Chondrocyte (in vitro differentiated cells): ENCODE results near the gene PRR35. TPM values are rescaled to one million over a fixed set of nuclear protein-coding genes. Genes with fewer than 3 reads are reported as not detected.

Experiments
- DNase-seq: peaks from one replicate; pipeline ENCODE4 v3.0.0; 2021; ENCODE audit warnings: mixed read lengths, low spot score
- H3K27ac Mint-ChIP-seq: one replicate; pipeline ENCODE4 v1.8.0; 2021; ENCODE audit warnings: mild to moderate bottlenecking, moderate library complexity, mixed read lengths; ENCODE audit not compliant: unreplicated experiment
- H3K27me3 Mint-ChIP-seq: 2 replicates; pipeline ENCODE4 v1.8.0; 2021; ENCODE audit warnings: low read depth, mixed read lengths
- H3K36me3 Mint-ChIP-seq: 2 replicates; pipeline ENCODE4 v1.8.0; 2021; ENCODE audit warnings: low read depth, mixed read lengths
- H3K4me1 Mint-ChIP-seq: 2 replicates; pipeline ENCODE4 v1.8.0; 2021; ENCODE audit warnings: low read depth, mild to moderate bottlenecking, mixed read lengths
- H3K4me3 Mint-ChIP-seq: one replicate; pipeline ENCODE4 v1.8.0; 2021; ENCODE audit warnings: mild to moderate bottlenecking, moderate library complexity, mixed read lengths; ENCODE audit not compliant: unreplicated experiment
- H3K9me3 Mint-ChIP-seq: 2 replicates; pipeline ENCODE4 v1.8.0; 2021; ENCODE audit warnings: low read depth, mixed read lengths
- CTCF ChIP-seq: fragments of 200-600 bp; sonication (generic); IDR thresholded peaks from 2 replicates; pipeline ENCODE4 v1.5.0; 2021; ENCODE audit warnings: antibody characterized with exemption, mild to moderate bottlenecking, moderate library complexity
- total RNA-seq: library from RNA; stranded (reverse); gene quantifications from 3 replicates; pipeline ENCODE4 v1.2.1, GENCODE V29; 2021

PRR35 gene
- total RNA-seq, 1 donor from 2014 or later = not detected

DNA sequence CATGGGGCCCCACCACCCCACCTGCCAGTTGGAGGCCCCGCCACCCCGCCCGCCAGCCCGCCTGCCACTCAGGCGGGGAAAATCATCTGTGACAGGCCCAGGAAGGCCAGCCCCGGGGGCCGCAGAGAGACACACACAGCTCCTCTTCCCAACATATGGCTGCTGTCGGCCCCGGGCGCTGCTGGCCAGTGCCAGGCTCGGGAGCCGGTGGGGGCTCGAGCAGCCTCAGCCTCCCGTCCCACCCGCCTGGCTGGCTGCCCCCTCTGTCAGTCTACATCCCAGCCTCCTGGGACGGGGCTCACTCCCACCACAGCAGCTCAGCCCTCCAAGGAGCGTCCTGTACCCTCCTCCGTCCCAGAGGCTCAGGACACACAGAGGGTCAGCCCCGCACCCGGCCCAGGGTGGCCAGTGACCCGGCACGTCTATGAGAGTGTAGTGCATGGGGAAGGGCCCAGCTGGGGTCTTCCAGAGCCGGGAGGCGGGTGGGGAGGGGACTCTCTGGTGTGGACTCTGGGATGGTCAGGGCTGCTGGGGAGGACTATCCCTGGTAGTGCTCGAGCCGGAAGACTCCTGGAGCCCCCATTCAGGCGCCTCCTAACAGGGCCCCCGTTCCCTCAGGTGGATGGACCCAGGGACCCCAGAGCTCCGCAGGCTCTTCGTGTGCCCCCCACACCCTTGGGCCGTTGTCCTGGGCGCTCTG lies 3.6 kb upstream of the PRR35 start:
- TF ChIP-seq CTCF = no peak
- Mint-ChIP-seq H3K27ac (no peak overlapping the region), H3K4me1 (peaks cover 3% of the 10 kb centered on the region), H3K9me3 (no peaks in the 10 kb centered on the region), H3K4me3 (no peak overlapping the region), H3K27me3 (peaks cover 6% of the 10 kb centered on the region), H3K36me3 (peaks cover 1% of the 10 kb centered on the region)
- DNase-seq = no peak

GRCh38 chr16:557463-558297 lies 2.5 kb upstream of the PRR35 start:
- Mint-ChIP-seq H3K4me1 (peaks cover 3% of the 10 kb centered on the region), H3K27me3 (peaks cover 11% of the 10 kb centered on the region), H3K4me3 (no peak overlapping the region), H3K27ac (no peak overlapping the region), H3K36me3 (peaks cover 1% of the 10 kb centered on the region), H3K9me3 (no peaks in the 10 kb centered on the region)
- TF ChIP-seq CTCF = no peak
- DNase-seq = no peak

DNA sequence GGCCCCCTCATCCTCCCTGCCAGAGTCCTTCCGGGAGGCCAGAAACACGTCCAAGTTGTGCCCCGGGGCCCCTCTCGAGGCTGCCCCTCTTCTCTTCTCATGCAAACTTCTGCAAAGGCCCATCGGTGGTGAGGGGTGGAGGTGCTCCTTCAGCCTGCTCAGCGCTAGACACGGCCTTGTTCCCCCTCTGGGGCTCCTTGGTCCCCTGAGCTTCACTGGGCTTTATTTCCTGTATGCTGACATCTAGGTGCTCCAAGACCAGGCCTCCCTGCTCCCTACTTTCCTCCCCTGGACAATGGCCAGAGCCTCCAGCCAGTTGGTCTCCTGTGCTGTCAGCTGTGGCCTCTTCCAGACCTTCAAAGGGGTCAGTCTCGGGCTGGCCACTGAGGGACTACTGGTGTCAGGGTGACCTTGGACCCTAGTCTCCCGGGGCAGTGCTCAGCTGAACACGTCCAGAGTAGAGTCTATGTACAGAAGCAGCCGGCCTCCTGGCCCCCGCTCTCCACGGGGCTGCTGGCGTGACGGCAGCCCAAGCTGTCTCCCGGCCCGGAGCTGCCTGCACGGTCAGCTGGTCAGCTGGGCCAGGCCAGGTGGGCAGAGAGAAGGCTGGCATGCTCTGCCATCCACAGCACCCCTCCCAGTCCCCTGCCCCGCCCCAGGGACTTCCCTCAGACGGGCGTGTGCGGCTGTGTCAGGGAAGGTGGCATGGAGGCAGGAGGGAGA lies 1.7 kb upstream of the PRR35 start:
- Mint-ChIP-seq H3K4me3 (no peak overlapping the region), H3K9me3 (no peaks in the 10 kb centered on the region), H3K27ac (no peak overlapping the region), H3K36me3 (peaks cover 1% of the 10 kb centered on the region), H3K27me3 (peaks cover 11% of the 10 kb centered on the region), H3K4me1 (peaks cover 3% of the 10 kb centered on the region)
- DNase-seq = no peak
- no peak for TF ChIP-seq CTCF

DNA sequence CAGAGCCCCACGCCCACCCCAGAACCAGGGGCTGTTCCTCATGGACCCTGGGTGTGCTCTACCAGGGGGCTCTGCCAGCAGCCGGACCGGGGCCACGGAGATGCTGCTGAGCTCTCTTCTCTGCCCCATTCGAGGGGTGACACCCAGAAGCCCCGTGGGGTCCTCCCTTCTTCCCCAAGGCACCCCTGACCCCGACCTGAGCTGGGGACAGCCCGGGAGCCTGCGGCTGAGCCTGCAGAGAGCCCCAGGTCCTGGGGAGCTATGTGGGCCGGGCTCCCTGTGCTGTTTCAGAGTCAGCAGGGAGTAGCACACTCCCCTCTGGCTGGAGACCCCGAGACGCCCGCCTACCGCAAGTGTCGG lies 1.2 kb upstream of the PRR35 start:
- Mint-ChIP-seq H3K4me1 (peaks cover 3% of the 10 kb centered on the region), H3K9me3 (no peaks in the 10 kb centered on the region), H3K36me3 (peaks cover 1% of the 10 kb centered on the region), H3K27ac (no peak overlapping the region), H3K27me3 (peaks cover 11% of the 10 kb centered on the region), H3K4me3 (no peak overlapping the region)
- TF ChIP-seq CTCF = no peak
- DNase-seq = no peak
